Uterus (tissue), 4 donors: ENCODE measurements around the gene TAL1. TPM values are rescaled to one million over a fixed set of nuclear protein-coding genes. Genes with fewer than 3 reads are reported as not detected.

Experiments
- DNase-seq, 2 donors: peaks; one replicate each; pipeline ENCODE4 v3.0.0-alpha.2; 2019 to 2020
- H3K27ac ChIP-seq, 2 donors: fragments of 200-600 bp; sonication (generic); 1 replicate in 1 of 2; 2 replicates in 1 of 2; pipeline ENCODE4 v1.5.1; 2016 to 2018
- H3K27me3 ChIP-seq, 2 donors: fragments of 200-600 bp; sonication (generic); one replicate each; pipeline ENCODE4 v1.5.1; 2018 to 2019; ENCODE audit warnings: control low read depth in 1 of 2
- H3K36me3 ChIP-seq, 2 donors: fragments of 200-600 bp; sonication (generic); one replicate each; pipeline ENCODE4 v1.5.1; 2019; ENCODE audit warnings: control low read depth in 1 of 2
- H3K4me1 ChIP-seq, 2 donors: fragments of 200-600 bp; sonication (generic); one replicate each; pipeline ENCODE4 v1.5.1; 2018 to 2019; ENCODE audit warnings: control low read depth in 1 of 2
- H3K4me3 ChIP-seq, 2 donors: fragments of 200-600 bp; sonication (generic); 1 replicate in 1 of 2; 2 replicates in 1 of 2; pipeline ENCODE4 v1.5.1; 2018 to 2019; ENCODE audit warnings: mild to moderate bottlenecking in 1 of 2
- H3K9me3 ChIP-seq, 2 donors: fragments of 200-600 bp; sonication (generic); one replicate each; pipeline ENCODE4 v1.5.1; 2019; ENCODE audit warnings: control low read depth in 1 of 2
- POLR2A ChIP-seq, 2 donors: fragments of 450-650 bp; IDR thresholded peaks; one replicate each; pipeline ENCODE4 v1.6.1; 2016; ENCODE audit warnings: antibody characterized with exemption in 2 of 2, mild to moderate bottlenecking in 1 of 2, moderate library complexity in 1 of 2
- intact Hi-C: fragments of 100-400 bp; cut with DNase I; formaldehyde crosslinking; loops from one replicate; pipeline ENCODE4 v1.15.1; 2023; ENCODE audit warnings: low total_unique reads
- total RNA-seq, 4 donors: library from RNA; depleted of rRNA in 3 of 4; stranded (reverse); fragments of >200 nt in 3 of 4; gene quantifications; one replicate each; pipeline versions ENCODE4 v1.1.0 to v1.2.4, GENCODE V29; 2014 to 2023
- TF ChIP-seq, protein P1 (sequence below), 4 experiments: fragments of 200-600 bp in 2 of 4; fragments of 450-650 bp in 2 of 4; sonication (generic) in 2 of 4; IDR thresholded peaks; one replicate each; pipeline ENCODE4 v1.5.1; 2016 to 2019; ENCODE audit warnings: antibody characterized with exemption in 4 of 4, mild to moderate bottlenecking in 2 of 4, moderate library complexity in 1 of 4
- donor health status: DM: yes; HTN: yes; CAD: no.

Gene TAL1
- total RNA-seq, 4 donors from 2014 or later: 4.8 to 20.7 (median 13.0) TPM

DNA sequence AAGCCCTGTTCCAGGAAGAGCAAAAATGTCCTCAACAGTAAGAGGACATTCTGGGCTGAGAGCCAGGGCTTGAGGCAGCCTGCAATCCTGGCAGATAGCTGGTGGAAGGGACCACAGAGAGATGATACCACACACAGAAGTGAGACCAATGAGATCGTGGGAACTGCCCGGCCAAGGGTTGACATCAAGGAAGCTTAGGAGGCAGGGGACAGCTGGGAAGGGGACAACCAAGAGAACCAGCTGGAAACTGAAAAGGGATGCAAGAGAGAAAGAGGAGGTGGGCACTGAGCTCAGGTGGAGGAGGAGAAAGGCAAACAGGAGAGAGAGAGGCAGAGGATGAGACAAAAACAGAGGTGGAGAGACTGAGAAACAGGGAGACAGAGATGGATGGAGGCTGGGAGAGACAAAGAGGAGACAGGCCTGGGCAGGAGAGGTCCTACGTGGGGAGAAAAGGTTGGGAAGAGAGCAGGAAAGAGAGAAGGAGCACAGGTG, 51.4 kb downstream of the TAL1 start:
- intact Hi-C loops: no loop called here
- Histone ChIP-seq H3K27me3 (no peaks in the 10 kb centered on the region), H3K27ac (no peak overlapping the region), H3K9me3 (no peaks in the 10 kb centered on the region), H3K4me1 (peaks cover 4 to 5% of the 10 kb centered on the region in 2 donors), H3K36me3 (no peaks in the 10 kb centered on the region), H3K4me3 (no peak overlapping the region)
- TF ChIP-seq POLR2A (IDR thresholded peaks at IDR 0.05): no peak
- TF ChIP-seq, protein P1, sequence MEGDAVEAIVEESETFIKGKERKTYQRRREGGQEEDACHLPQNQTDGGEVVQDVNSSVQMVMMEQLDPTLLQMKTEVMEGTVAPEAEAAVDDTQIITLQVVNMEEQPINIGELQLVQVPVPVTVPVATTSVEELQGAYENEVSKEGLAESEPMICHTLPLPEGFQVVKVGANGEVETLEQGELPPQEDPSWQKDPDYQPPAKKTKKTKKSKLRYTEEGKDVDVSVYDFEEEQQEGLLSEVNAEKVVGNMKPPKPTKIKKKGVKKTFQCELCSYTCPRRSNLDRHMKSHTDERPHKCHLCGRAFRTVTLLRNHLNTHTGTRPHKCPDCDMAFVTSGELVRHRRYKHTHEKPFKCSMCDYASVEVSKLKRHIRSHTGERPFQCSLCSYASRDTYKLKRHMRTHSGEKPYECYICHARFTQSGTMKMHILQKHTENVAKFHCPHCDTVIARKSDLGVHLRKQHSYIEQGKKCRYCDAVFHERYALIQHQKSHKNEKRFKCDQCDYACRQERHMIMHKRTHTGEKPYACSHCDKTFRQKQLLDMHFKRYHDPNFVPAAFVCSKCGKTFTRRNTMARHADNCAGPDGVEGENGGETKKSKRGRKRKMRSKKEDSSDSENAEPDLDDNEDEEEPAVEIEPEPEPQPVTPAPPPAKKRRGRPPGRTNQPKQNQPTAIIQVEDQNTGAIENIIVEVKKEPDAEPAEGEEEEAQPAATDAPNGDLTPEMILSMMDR (IDR thresholded peaks at IDR 0.05): no peak
- DNase-seq: no peak

DNA sequence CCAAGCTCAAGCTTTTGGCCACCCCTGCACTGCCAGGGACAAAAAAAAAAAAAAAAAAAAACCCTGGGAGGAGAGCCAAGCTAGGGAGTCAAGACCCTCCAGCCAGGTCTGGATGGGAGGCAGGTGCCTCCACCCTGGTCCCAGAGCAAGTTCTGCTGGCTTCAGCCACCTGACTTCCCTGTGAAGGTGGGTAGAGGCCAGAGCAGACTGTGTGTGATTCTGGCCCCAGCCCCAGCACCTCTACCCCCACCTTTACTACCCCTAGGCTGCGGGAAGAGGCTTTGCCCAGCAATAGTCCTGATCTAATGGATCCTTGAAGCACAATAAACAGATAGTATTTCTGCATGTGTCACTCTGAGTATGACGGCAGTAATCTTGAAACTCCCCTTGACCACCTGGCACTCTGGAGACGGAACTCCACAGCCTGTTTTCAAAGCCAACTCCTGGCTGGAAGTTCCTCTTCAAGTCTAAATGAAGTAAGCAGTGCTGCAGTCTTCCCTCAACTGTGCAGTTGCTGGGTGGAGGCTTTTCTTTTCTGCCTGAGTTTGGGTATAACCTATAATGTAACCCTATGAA, 51.9 kb downstream of the TAL1 start:
- Histone ChIP-seq H3K4me1 (peaks cover 4 to 5% of the 10 kb centered on the region in 2 donors), H3K9me3 (no peaks in the 10 kb centered on the region), H3K27ac (no peak overlapping the region), H3K4me3 (no peak overlapping the region), H3K27me3 (no peaks in the 10 kb centered on the region), H3K36me3 (no peaks in the 10 kb centered on the region)
- DNase-seq: no peak
- no peak for TF ChIP-seq POLR2A (IDR thresholded peaks at IDR 0.05)
- TF ChIP-seq, protein P1 (IDR thresholded peaks at IDR 0.05): no peak
- intact Hi-C loops: no loop called here

DNA sequence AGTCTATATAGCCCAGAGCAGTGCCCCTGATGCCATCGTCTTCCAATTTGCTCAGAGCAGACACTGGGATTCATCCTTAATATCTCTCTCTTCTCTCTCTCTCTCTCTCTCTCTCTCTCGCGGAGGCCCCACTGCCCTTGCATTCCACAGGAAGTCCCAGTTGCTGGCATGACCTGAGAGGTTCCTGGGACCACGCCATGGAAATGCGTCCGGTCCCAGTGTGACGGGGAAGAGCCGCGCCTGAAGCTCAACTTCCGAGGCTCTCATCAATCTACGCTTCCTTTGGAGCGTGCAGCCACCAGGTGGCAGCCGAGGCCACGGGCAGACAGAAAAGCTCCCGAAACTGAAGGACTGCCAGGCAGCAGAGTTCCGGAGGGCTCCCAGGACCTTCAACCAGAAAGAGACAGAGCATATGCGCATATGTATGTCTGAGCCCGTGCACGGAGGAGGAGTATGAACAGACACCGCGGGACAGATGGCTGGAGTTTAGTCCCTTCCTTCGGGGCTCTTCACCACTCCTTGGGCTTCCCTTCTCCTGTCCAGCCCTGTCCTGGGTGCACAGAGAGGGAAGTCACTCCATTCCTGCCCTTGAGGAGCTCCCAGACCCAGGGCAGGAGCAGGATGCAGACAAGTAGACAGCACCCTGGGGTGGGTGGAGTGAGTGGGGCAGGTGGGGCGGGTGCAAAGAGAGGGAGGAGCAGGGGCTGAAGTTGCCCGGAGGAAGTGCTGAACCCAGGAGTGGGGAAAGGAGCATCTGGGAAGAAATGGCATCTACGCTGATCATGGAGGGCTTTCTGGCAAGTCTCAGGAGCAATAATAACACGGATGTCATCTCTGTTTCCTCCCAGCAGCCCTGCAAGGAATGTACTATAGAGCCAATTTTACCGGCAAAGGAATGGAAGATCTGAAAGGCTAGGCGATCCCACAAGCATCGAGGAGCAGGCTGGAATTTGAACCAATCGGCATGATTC, 52.7 kb downstream of the TAL1 start:
- Histone ChIP-seq H3K9me3 (no peaks in the 10 kb centered on the region), H3K4me1 (peaks cover 4 to 5% of the 10 kb centered on the region in 2 donors), H3K27ac (no peak overlapping the region), H3K4me3 (peak overlapping the region; percentile 27 to 30), H3K27me3 (no peaks in the 10 kb centered on the region), H3K36me3 (no peaks in the 10 kb centered on the region)
- TF ChIP-seq, protein P1 (IDR thresholded peaks at IDR 0.05): peak; percentile 83 to 87 (median 85)
- TF ChIP-seq POLR2A (IDR thresholded peaks at IDR 0.05): no peak
- DNase-seq: peak; percentile 72 to 83
- intact Hi-C loops: no loop called here

DNA sequence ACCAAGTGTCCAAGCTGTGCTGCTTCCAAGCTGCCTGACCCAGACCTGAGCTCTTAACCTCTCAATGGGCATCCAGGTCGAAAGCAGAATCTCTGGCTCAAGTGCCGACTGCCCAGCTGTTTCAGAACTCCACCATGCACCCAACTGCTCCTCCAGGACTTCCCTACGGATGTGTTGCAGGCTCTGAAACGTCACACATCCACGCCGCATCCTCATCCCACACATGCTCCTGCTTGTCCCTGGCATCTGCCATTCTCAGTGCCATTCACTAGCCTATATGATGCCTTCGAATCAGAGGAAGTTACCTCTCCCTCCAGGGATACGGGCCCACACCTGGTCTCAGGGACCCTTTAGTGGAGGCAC, 53.4 kb downstream of the TAL1 start:
- no peak overlapping the region for H3K4me3 ChIP-seq
- intact Hi-C loops: no loop called here
- no peak overlapping the region for H3K27ac ChIP-seq
- H3K9me3 ChIP-seq: no peaks in the 10 kb centered on the region
- H3K27me3 ChIP-seq: no peaks in the 10 kb centered on the region
- TF ChIP-seq, protein P1 (IDR thresholded peaks at IDR 0.05): no peak
- TF ChIP-seq POLR2A (IDR thresholded peaks at IDR 0.05): no peak
- no peaks in the 10 kb centered on the region for H3K36me3 ChIP-seq
- peaks cover 4 to 5% of the 10 kb centered on the region in 2 donors for H3K4me1 ChIP-seq
- no peak for DNase-seq

DNA sequence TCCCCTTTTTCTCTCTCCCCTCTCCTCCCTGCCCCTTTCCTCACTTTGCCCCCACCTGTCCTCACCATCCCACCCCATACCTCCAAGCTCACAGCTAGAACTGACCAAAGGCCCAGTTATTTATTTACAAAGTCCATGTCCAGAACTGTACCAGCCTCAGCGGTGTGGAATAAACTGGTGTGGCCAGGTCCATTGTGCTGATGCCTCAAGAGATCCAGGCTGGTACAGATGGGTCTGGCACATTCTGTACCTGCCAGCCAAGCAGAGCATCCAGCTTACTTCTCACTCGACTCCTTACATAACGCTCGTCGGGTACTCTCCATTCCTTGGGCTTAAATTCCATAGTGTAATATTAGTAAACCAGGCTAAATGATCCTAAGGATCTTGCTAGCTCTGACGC, 54.0 kb downstream of the TAL1 start:
- no peak overlapping the region for H3K4me3 ChIP-seq
- TF ChIP-seq, protein P1 (IDR thresholded peaks at IDR 0.05): no peak
- no peak for TF ChIP-seq POLR2A (IDR thresholded peaks at IDR 0.05)

More for the DNA sequence above, 54.0 kb downstream of the TAL1 start:
- no peaks in the 10 kb centered on the region for H3K9me3 ChIP-seq
- H3K27me3 ChIP-seq: no peaks in the 10 kb centered on the region
- intact Hi-C loops: no loop called here
- no peak for DNase-seq
- H3K4me1 ChIP-seq: peaks cover 4 to 5% of the 10 kb centered on the region in 2 donors
- H3K27ac ChIP-seq: no peak overlapping the region
- H3K36me3 ChIP-seq: no peaks in the 10 kb centered on the region
